Stimulated activated CD8-positive, alpha-beta memory T cell treated with anti-CD3 and anti-CD28 coated beads, Interleukin-4, amount 100 ng/mL, for 48 hours (primary cell): ENCODE measurements around the gene PGS1.

Experiments
- DNase-seq: peaks from one replicate; pipeline ENCODE4 v3.0.0-alpha.2; 2020

Gene PGS1

DNA sequence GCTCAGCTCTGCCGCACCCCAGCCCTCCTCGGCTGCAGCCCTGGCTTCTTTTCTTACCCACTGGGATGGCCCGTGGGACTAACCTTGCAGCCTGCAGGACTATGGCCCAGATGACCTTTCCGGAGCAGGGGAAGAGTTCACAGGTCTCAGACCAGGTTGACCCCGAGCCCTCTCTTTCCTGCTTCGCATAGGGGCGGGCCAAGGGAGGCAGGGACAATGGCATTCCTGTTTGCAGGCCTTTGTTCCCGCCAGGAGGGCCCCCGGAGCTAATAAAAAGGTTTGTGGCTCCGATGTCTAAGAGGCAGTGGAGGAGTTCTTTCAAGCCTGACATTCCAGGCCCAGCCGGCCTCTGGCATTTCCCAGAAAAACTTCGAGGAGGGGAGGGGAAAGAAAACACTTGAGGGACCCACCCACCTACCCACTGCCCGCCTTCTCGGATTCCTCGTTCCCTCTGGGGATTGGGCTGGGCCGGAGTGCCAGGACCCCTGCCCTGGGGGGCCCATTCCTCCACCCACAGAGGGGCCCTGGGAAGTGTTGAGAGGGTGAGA is 12.8 kb upstream of the PGS1 start:
- no peak for DNase-seq

DNA sequence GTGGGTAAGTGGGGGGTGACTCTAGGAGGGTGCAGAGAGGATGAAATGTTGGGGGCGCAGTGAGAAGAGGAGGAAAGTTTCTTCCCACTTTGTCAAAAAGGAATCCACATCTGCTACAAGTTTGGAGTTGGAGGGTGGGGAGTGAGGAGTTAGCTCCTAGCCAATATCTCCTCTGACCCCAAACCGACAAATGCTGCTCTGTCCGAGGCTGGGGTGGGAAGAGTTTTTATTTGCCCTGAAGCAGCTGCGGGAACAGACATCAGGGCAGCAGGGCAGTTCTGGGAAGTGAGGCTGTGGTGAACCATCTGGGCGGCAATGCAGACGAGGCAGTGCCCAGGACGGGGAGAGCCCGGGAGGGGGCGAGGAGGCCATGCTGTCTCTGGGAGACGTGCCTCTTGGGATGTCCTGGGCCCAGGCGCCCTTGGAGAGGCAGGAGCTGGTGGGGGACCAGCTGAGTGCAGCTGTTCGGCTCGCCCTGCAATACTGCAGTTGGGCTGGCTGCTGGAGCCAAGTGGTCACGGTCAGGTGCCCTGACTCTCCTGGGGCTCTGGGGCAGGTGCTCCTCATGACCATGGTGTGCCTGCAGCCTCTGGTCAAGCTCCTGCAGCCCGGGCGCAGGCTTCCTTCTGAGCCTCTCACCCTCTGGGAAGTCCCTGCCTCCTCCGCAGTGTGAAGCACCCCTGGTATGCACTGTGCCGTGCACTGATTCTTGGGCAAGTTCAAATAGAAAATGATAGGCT is 12.2 kb upstream of the PGS1 start:
- no peak for DNase-seq

DNA sequence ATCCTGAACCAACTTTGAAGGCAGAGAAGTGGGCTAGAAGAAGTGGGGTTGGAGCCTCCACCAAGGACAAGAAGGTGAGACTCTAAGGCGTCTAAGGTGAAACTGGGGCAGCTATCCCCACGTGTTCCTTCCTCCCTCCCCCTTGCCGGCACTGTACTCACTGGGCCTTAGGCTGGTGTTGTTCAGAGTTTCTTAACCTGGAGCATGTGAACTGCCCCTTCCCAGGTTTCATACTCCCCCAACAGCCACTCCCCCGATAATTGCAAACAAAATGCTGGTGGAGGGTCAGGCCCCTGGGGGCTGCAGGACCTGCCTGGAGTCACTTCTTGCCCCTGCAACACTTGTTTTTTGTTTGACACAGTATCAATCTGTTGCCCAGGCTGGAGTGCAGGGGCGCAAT is 11.3 kb upstream of the PGS1 start:
- no peak for DNase-seq

DNA sequence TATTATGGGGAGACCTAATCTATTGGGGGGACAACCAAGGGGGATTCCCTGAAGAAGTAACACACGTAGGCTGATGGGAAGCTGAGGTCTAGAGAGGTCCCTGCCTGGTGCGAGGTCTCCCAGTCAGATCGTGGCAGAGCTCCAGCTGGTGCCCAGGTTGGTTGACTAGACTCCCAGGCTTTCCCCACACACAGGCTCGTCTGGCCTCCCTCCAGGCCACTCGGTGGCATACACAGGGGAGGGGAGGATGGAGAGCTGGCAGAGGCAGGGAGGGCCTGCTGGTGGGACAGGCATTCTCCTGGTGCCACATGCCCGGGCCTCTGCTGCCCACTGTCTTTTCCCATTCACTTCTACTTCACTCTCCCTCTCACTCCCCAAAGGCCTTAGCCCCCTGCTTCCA is 10.1 kb upstream of the PGS1 start:
- no peak for DNase-seq

DNA sequence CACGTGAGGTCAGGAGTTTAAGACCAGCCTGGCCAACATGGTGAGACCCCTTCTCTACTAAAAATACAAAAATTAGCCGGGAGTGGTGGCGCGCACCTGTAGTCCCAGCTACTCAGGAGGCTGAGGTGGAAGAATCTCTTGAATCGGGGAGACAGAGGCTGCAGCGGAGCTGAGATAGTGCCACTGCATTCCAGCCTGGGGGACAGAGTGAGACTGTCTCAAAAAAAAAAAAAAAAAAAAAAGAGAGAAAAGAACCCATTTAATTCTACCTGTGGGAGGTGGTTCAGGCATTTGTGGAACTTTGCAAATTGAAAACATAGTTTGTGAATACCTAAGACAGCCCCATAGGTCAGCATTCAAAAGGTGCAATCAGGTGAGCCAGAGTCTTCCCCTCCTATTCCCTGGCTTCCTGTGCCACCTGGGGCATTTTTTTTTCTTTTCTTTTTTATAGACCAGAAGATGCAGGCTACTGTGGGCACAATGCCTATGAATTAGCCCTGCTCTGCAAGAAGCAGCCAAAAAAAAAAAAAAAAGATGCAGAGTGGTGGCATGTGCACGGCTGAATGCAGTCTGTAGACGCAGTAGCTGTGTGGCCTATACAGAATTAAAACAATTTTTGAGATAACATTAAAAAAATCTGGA is 9.5 kb upstream of the PGS1 start:
- DNase-seq = no peak

DNA sequence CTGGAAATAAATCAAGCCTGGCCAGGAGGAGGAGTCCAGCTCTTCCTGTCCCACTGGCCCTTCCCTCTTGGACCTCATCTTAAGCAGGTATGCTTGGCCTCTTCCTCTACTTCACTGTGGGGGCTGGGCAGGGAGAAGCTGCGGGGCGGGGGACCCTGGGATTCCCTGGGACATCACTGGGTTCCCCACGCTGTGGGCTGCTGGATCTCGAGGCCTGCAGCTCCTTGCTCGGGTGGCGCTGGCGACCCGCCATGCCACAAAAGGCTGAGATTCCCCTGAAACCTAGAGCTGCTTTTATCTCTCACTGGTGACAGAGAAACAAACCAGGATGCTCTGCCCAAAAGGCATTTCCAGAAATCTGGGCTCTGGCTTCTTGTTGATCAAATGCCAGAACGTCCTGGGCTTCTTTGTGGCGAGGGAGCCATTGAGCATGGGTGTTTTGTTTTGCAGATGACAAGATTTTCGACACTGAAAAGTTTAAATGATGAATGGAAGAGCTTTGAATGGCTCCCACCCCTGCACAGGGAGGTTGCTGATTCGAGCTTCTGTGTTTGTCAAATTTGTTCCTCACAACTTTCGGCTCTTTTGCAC is 8.6 kb upstream of the PGS1 start:
- DNase-seq = no peak

DNA sequence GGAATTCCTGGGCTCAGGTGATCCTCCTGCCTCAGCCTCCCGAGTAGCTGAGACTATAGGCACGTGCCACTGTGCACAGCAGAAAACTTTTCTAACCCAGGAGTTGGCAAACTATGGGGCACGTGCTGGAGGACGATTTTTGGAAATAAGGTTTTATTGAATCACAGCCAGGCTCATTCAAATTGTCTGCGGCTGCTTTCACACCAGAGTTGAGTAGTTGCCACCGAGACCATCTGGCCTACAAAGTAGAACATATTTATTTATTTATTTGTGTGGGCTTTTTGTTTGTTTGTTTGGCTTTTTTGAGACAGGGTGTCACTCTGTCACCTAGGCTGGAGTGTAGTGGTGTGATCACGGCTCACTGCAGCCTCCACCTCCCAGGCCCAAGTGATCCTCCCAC is 7.4 kb upstream of the PGS1 start:
- DNase-seq = no peak

DNA sequence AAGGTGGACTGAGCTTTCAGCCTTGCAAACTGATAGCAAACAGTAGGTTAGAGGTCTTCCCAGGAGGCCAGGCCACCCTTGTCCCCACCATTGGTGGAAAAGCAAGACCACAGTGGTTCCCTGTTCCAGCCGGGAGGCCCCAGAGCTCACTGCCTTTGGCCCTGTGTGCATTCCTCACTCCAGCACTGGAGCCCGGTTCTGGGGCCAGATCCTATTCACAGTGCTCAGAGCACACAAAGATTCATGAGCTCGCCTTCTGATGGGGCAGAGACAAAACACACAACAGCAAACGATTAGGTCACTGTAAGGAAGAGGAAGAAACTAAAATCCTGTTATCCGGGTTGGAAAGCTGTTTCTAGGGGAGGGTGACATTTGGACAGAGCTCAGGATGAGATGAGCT is 5.6 kb upstream of the PGS1 start:
- DNase-seq = no peak

DNA sequence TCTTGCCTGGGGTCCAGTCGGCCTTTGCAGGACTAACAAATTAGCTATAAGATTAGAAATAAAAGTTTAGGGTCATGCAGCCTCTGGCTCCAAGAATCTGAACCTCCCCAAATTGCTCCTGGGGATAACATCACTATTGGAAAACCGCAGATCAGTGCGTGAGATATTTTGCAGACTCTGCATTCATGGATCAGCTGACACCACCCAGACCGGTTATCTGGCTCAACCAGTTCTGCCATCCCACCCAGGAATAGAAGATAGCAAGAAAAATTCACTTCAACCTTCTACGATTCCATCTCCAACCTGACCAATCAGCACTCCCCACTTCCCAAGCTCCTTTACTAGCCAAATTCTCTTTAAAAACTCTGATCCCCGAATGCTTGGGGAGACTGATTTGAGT is 4.3 kb upstream of the PGS1 start:
- DNase-seq = no peak

DNA sequence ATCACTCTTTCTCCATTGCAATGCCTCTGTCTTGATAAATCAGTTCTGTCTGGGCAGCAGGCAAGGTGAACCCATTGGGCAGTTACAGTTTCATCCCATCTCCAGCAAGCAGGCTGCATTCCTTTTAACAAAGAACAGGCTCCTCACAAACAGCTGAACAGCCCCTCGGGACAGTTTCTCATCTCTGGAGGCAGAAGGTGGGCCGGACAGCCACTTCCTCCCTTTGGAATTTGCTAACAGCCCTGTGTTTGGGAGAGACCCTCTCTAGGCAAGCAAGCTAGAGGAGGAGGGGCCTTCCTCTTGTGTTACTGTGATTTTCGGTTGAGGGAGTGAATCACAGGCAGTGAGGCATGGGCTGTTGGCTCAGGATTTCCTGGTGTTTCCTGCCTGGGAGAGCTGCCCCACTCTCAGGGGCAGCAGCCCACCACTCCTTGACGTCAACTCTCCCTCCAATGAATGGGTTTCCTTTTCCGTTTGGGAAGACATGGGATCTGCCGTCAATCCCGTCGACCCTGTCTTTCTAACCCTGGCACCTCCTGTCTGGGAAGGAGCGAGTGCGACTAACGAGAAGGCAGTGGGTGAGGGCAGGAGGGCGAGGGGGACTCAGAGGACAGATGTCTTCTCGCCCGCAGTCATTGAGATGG is 3.7 kb upstream of the PGS1 start:
- DNase-seq = no peak

DNA sequence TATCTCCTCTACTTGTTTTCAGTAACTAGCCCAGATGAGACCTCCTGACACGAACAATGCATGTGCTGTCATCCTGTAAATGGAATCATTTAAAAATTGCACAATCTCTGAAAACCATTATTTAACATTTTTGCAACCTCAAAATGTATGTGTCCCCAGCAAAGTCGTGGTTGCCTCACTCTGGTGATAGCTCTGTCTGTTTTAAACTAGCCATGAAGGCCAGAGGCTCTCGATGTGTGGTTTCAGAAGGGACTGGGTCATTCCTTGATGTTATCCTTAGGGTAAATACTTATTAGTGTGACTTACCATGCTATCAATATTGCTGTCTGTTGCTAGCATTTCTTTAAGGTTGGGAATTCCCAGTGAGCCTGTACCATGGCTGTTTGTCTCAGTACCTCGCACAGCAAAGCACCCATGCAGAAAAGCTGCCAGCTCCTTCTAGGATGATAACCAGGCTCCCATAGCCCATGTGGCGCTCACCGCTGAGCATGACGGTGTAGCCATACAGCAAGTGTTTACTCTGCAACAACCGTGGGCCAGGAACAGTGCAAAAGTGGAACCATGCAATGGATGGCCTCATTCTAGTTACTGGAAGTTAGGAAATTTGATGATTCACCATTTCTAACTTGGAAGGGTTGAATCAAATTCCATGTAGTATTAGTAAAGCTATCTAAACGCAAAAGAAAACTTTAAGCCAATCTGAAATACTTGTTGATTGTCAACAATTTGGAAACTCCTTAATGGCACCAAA is 2.9 kb upstream of the PGS1 start:
- no peak for DNase-seq

DNA sequence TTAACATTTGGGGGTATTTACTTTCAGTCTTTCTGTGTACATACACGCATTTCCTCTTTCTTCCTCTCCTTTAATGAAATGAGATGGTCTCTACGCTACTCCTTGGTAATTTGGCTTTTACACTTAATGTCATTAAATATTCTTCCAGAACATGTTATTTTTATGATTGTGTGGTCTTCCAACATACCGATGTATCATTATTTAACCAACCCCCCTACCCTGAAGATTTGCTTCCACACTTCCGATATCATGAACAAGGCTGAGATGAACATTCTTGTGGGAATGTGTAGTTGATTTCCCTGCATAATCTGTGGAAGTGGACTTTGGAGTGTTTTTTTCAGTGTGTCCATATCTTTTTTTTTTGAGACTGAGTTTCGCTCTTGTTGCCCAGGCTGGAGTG is 2.3 kb upstream of the PGS1 start:
- DNase-seq = no peak

DNA sequence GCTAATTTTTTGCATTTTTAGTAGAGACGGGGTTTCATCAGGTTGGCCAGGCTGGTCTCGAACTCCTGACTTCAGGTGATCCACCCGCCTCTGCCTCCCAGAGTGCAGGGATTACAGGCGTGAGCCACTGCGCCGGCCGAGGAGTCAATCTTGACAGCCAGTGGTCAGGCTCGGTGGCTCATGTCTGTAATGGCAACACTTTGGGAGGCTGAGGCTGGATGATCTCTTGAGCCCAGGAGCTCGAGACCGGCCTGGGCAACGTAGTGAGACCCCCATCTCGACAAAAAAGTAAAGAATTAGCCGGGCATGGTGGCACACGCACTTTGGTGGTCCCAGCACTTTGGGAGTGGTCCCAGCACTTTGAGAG is 608 bp upstream of the PGS1 start:
- no peak for DNase-seq

DNA sequence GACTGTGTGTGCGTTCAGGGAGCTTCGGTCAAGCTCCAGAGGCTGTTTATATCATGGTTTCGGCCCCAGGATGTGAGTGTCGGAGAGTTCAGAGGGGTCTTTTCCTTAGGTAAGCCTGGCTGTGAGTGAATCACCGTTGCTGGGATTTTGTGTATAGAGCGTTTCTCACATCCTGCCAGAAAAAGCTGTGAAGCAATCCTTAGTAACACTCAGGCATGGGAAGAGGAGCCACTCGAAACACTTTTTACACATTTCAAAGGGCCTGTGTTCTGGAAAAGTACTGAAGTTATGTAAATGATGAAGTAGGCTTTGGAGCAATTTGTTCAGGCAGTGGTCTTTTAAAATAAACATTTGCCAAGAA is 662 bp downstream of the PGS1 start:
- DNase-seq = no peak

DNA sequence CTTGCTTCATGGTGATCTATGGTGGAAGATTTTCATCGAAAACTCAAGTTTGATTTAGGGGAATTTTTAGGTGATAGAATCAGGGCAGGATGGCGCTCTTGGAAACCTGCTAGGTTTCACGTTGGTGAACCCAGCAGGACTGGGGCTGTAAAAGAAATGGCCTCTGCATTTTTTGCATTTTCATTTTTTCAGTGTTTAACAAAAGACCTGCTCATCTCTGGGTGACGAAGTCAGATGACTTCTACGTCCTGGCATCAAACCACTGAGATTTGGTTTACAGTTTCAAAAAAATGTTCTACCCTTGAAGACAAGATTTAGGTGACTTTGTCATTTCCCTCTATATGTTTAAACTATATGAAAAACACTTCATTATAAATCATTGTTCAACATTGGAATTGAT is 1.9 kb downstream of the PGS1 start:
- DNase-seq = no peak

DNA sequence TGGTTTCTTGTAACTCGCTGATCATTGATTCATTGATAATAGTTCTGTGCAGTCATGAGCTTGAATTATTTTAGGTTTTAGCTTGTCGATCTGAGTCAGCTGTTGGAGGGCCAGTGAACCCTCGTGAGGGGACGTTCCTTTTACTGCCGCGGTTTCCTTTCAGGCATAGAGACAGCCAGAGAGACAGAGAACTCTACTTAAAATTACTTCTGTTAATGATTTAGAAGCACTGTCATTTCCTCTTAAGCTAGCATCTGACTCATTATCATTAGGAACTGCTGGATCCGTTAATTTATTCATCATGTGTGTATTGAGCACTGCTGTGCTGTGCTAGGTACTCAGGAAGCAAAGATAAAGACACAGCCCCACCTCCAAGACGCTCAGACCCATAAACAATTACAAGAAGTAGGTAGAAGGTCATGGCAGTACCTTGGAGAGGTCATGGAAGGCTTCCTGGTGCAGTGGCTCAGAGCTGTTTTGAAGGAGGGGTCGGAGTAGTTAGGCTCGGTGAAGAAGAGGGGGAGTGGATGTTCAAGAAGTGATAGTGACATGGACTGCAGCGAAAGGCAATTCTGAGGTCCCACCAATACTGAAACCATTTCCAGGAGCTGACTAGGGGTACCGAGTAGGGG is 3.3 kb downstream of the PGS1 start:
- DNase-seq = peak; percentile 62

DNA sequence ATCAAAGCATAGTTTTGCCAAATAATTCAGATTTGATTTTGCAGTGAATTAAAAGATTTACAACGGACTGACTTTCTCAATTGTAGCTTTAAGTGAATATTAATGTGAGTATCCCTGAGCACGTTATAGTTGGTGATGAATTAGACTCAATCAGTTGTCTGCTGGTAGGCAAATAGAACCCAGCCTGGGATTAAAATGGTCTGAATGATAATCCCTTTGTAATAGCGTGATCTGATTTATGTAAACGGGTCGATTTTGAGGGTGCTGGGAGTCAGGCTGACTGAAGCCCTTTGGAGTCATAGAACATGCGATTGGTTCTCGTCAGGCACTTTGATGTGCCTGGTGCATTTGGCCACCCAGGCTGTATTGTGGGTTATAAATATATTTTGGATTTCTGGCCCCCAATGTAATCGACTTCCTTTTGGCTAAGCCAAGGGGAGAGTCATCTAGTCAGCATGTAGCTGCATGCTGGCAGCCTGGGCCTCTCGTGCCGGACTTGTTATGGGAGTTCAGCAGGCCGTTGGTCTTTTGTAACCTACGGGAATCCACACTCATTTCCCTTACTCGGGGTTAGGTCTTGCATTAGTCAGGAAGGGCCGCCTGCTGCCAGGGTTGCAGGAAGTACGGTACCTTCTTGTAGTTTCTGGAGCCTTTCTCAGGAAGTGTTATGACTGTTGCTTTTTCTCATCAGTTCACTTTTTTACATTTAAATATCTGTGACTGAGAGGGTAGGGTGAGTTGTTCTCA is 5.4 kb downstream of the PGS1 start:
- DNase-seq = peak; percentile 79

DNA sequence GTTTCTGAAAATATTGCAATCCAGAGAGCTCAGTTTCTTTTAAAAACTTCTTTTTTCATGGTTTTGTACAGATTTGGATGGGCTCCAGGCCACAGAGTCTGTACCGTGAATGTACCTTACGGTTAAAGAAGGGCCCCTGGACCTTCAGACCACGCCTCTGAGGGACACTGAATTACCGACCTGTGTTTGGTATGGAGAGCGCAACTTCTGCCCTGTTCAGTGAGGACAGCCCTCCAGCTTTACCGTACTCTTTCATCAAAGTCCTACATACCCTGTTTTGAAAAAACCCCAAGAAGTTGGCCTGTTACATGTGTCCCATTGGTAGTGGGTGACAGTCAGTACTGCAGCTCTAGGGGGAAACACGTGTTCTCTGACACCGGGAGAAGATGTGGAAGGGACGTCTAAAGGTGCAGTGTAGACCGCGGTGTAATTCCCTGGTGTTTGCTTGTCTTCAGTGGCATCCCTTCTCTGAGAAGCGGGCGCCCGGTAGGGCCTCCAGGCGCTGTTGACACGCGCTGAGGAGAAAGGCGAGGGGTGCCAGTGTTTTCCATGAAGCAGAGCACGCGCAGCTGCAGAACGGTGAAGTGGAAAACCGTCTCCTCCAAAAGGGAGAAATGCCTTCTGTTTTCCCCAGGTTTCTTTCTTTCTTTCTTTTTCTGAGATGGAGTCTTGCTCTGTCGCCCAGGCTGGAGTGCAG is 6.2 kb downstream of the PGS1 start:
- DNase-seq = no peak

DNA sequence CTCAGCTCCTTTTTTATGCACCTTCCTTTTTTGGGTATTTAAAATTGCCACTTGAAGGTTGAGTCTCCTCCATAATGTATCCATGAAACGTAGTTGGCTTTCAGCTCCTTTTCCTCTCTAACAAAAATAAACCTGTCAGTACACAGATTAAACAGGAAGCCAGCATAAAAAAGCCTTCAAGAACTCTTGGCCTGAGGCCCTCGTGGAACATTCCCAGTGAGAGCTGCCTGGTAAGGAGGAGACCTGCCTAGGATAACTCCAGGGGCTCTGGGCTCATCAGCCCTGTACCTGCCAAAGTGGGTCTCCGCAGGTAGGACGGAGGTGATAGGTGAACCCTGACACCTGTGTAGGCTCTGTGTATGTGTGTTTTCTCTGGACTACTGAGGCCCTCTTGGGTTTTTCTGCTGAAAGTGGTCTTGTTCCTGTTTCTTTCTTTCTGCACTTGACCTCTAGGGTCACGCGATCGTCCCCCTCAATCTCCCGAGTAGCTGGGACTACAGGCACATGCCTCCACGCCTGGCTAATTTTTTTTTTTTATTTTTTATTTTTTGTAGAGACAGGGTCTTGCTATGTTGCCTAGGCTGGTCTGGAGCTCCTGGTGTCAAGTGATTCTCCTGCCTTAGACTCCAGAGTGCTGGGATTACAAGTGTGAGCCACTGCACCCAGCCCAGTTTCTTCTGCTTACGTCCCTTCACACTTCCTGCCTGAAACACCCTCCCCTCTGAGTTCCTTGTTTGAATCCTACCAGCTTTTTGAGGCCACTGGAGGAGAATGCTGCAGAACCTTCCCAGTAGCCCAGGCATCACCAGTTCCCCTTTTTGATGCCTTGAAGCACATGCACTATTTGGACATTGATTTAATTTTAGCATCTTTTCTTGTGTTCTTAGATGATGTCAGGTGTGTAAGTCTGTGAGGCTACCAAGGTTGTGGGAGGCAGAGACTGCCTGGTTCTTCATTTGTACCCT is 9.8 kb downstream of the PGS1 start:
- DNase-seq = no peak
